Type B pancreatic cell (in vitro differentiated cells): Measurements from ENCODE around the gene FILIP1. TPM values are rescaled to one million over a fixed set of nuclear protein-coding genes. Genes with fewer than 3 reads are reported as not detected.

Source experiments
- DNase-seq: peaks from one replicate; pipeline ENCODE4 v3.0.0; 2021; ENCODE audit warnings: mixed read lengths; ENCODE audit not compliant: unreplicated experiment; ENCODE audit errors: extremely low spot score
- H3K27ac Mint-ChIP-seq: 2 replicates; pipeline ENCODE4 v1.8.0; 2021; ENCODE audit warnings: mild to moderate bottlenecking, mixed read lengths
- H3K27me3 Mint-ChIP-seq: 2 replicates; pipeline ENCODE4 v1.8.0; 2021; ENCODE audit warnings: mixed read lengths
- H3K36me3 Mint-ChIP-seq: 2 replicates; pipeline ENCODE4 v1.8.0; 2021; ENCODE audit warnings: mixed read lengths
- H3K4me1 Mint-ChIP-seq: one replicate; pipeline ENCODE4 v1.8.0; 2021; ENCODE audit warnings: mixed read lengths; ENCODE audit not compliant: unreplicated experiment
- H3K4me3 Mint-ChIP-seq: 2 replicates; pipeline ENCODE4 v1.8.0; 2021; ENCODE audit warnings: mild to moderate bottlenecking, mixed read lengths
- H3K9me3 Mint-ChIP-seq: 2 replicates; pipeline ENCODE4 v1.8.0; 2021; ENCODE audit warnings: mixed read lengths
- total RNA-seq: library from RNA; stranded (reverse); gene quantifications from 2 replicates; pipeline ENCODE4 v1.2.1, GENCODE V29; 2021; ENCODE audit warnings: low replicate concordance
- TF ChIP-seq, protein P1 (sequence below): fragments of 200-600 bp; sonication (generic); conservative IDR thresholded peaks from 2 replicates; pipeline ENCODE4 v1.5.0; 2021; ENCODE audit warnings: antibody characterized with exemption, mild to moderate bottlenecking

FILIP1 gene
- total RNA-seq, 1 donor from 2014 or later, result 5.0 TPM

DNA sequence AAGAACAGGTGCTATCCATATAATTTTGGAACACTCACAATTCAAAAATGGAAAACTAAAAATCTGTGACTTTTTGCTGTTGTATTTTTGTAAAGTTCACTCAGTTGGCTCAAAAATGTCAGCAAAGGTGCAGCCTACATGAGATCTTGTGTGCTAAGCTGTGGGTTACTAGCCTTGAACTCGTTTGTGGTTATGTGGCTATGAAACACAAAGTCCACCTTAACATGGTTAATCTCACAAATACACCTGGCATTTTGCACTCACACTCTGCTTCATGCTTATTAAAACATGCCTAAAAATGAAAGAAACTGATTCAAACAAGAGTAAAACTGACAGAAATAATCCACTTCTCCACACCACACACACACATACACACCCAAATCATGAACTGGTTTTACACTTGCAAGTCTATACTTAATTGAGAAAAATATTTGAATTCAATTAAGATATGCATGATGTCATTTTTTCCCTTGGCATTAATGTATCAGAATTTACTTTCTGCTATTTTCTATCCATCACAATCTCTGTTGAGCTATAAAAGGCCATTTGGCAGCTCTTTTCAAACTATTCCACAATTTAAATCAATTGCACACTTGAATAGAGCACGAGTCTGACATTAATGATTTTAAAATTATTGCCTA, 186.1 kb downstream of the FILIP1 start:
- Mint-ChIP-seq H3K4me1 (peaks cover 6% of the 10 kb centered on the region), H3K27ac (no peak overlapping the region), H3K4me3 (no peak overlapping the region), H3K27me3 (no peaks in the 10 kb centered on the region), H3K9me3 (no peaks in the 10 kb centered on the region), H3K36me3 (no peaks in the 10 kb centered on the region)
- TF ChIP-seq, protein P1, sequence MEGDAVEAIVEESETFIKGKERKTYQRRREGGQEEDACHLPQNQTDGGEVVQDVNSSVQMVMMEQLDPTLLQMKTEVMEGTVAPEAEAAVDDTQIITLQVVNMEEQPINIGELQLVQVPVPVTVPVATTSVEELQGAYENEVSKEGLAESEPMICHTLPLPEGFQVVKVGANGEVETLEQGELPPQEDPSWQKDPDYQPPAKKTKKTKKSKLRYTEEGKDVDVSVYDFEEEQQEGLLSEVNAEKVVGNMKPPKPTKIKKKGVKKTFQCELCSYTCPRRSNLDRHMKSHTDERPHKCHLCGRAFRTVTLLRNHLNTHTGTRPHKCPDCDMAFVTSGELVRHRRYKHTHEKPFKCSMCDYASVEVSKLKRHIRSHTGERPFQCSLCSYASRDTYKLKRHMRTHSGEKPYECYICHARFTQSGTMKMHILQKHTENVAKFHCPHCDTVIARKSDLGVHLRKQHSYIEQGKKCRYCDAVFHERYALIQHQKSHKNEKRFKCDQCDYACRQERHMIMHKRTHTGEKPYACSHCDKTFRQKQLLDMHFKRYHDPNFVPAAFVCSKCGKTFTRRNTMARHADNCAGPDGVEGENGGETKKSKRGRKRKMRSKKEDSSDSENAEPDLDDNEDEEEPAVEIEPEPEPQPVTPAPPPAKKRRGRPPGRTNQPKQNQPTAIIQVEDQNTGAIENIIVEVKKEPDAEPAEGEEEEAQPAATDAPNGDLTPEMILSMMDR, result no peak
- DNase-seq, result no peak

DNA sequence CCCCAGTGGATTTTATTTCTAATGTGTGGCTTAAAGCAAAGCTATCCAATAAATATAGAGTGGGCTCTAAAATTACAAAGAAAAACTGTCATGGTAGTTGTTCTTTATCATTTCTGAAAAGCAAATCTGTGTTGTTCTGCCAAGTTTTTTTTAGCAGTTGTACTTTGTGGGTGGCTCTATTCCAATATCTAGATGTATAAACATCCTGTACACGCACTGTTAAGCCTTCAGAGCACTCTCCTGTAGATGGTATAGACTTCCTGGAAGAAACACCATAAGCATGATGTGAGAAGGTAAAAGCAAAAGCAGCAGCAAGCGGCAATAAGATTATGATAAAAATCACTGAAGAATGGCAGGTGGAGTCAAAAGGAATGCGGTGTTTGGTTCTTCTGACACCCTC, 187.5 kb downstream of the FILIP1 start:
- H3K36me3 Mint-ChIP-seq, result no peaks in the 10 kb centered on the region
- H3K4me1 Mint-ChIP-seq, result peaks cover 6% of the 10 kb centered on the region
- H3K27me3 Mint-ChIP-seq, result no peaks in the 10 kb centered on the region
- H3K9me3 Mint-ChIP-seq, result no peaks in the 10 kb centered on the region
- no peak overlapping the region for H3K4me3 Mint-ChIP-seq
- no peak for DNase-seq
- TF ChIP-seq, protein P1, result no peak
- peak overlapping the region; percentile 3 for H3K27ac Mint-ChIP-seq

DNA sequence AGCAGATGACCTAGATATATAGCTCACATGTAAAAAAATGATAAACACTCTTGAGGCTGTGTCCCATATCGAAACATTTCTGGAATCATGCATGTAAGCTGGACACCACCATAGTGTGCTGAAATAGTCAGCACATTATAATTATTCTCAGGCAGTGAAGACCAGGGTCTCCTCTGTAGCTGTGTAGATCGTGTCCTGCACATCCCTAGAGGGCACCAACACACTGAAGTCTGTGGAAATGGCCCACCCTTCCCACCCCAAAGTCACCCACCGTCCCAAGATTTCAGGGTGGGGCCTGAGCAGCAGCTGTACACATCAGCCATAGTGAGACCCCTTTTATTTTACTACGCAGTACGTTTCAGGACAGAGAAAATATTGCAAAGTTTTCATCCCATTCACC, 188.0 kb downstream of the FILIP1 start:
- H3K27ac Mint-ChIP-seq, result no peak overlapping the region
- TF ChIP-seq, protein P1, result no peak
- H3K4me1 Mint-ChIP-seq, result peaks cover 8% of the 10 kb centered on the region
- H3K36me3 Mint-ChIP-seq, result no peaks in the 10 kb centered on the region
- no peak for DNase-seq
- no peak overlapping the region for H3K4me3 Mint-ChIP-seq
- no peaks in the 10 kb centered on the region for H3K27me3 Mint-ChIP-seq
- H3K9me3 Mint-ChIP-seq, result no peaks in the 10 kb centered on the region

DNA sequence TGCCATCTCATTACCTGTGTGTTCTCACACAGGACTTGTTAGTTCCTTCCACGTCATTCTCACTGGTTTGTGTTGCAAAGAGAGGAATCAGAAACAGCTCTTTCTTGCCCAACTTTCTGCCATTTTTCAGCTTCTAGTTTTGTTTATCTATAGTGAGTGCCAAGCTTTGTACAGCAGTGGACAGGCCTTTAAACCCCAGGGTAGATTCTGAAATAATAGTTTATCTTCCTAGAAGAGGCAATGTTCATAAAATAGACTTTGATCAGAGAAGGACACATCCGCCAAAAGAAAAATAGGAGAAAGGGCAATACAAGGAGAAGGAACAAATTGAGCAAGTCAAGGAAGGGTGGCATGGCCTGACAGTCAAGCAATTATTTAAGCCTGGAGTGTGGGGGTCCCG, 191.3 kb downstream of the FILIP1 start:
- Mint-ChIP-seq H3K4me3 (no peak overlapping the region), H3K36me3 (no peaks in the 10 kb centered on the region), H3K27me3 (no peaks in the 10 kb centered on the region), H3K9me3 (no peaks in the 10 kb centered on the region), H3K27ac (no peak overlapping the region), H3K4me1 (peaks cover 17% of the 10 kb centered on the region)
- no peak for DNase-seq
- TF ChIP-seq, protein P1, result no peak

DNA sequence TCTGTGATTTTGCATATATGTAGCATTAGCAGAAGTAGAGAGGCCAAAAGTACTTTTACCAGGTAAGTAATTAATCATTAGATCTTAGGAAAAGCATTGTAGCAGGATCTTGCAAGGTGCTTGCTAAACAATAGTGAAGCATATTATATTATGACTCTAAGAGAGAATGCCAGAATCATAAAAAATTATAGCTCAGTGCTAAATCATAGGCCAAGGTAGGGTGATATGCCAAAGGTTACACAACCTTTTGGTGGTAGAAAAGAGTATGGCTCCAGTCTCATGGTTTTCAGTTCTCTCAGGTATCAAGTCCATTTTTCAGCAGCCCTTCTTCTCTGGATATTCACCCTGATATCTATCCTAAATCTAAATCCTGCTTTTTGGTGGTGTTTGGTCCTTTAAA, 192.1 kb downstream of the FILIP1 start:
- H3K27ac Mint-ChIP-seq, result no peak overlapping the region
- no peak for DNase-seq
- TF ChIP-seq, protein P1, result no peak
- no peaks in the 10 kb centered on the region for H3K9me3 Mint-ChIP-seq
- peaks cover 17% of the 10 kb centered on the region for H3K4me1 Mint-ChIP-seq
- H3K4me3 Mint-ChIP-seq, result no peak overlapping the region
- no peaks in the 10 kb centered on the region for H3K27me3 Mint-ChIP-seq
- H3K36me3 Mint-ChIP-seq, result no peaks in the 10 kb centered on the region

DNA sequence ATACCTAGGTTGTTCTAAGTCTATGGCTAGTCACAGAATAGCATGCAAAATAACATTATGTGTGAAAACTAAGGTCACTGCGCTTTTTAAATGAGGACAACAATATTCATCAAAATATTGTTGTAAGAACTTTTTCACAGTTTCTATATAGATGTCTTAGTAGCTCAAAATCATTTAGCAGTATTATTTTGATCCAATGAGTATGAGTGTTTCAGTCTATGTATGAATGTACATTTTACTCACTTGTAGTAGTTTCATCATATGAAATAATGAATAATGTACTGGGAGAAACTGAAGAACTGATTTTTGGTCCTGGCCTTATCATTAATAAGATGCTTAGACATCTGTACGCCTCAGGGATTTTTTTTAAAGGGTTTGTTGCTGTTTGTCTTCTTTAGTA, 192.5 kb downstream of the FILIP1 start:
- TF ChIP-seq, protein P1, result no peak
- H3K9me3 Mint-ChIP-seq, result no peaks in the 10 kb centered on the region
- H3K27ac Mint-ChIP-seq, result no peak overlapping the region
- no peak overlapping the region for H3K4me3 Mint-ChIP-seq
- peaks cover 15% of the 10 kb centered on the region for H3K4me1 Mint-ChIP-seq
- no peaks in the 10 kb centered on the region for H3K36me3 Mint-ChIP-seq
- no peak for DNase-seq
- no peaks in the 10 kb centered on the region for H3K27me3 Mint-ChIP-seq
